GM21447 (cell line): ENCODE data around the gene CLOCK.

Source experiments
- ATAC-seq: cut with Tn5 transposase; IDR thresholded peaks from one replicate; pipeline ENCODE4 v1.9.1; 2021; ENCODE audit not compliant: unreplicated experiment

Gene CLOCK

GRCh38 chr4:55393461-55394320 is 153.0 kb downstream of the CLOCK start:
- ATAC-seq: no peak

DNA sequence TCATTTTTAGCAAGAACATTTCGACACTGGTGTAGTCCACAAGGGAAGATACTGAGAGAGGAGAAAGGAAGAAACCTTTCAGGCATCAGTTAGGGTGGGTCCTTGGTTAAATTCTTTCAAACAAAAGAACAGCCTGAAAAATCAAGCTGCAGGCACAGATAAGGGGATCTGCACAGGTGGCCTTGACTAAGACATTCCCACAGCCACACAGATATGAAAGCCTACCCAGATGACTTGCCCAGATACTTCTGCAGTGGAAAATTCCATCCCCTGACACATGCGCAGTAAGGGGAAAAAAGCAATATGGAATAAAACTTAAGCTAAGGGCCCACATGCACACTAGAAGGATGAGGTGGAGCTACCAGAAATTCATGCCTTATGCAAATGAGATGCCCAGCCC is 159.9 kb downstream of the CLOCK start:
- no peak for ATAC-seq

DNA sequence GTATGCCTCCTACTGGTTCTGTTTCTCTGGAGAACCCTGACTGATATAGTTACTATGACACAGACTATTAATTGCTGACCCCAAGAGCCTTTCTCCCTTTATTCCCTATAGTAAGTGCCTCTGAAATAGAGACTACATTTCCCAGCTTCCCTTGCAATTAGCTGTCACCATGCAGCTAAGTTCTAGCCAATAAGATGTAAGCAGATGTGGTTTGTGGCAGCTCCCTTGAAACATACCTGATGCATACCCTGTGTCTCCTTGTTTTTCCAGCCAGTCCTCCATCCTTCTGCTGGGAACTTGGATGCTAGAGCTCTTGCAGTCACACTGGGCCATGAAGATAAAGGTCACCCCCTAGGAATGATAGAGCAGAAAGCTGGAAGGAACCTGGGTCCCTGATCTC is 160.6 kb downstream of the CLOCK start:
- no peak for ATAC-seq

DNA sequence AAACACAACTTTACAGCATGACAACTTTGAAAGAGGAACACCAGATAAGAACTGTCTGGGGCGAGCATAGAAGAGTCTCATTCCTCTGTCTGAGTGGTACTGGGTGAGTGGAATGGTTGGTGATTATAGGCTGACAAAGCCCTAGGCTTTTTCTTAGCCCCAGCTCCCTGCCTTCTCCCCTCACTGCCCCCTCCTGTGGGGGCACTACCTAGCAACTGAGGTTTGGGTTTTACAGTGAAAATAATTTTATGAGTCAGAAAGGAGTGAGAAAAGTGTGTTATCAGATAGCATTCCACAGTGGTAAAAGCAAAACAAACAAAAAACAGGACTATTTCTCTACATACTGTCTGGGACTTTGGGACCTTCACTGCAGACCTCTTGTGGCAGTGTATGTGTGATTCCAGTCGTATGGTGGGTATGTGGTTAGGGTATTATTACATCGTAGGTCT is 161.5 kb downstream of the CLOCK start:
- no peak for ATAC-seq

- ATAC-seq: no peak
Measured at GRCh38 chr4:55382488-55383003, 164.2 kb downstream of the CLOCK start.

- no peak for ATAC-seq
Measured at GRCh38 chr4:55381502-55381901, 165.2 kb downstream of the CLOCK start.

GRCh38 chr4:55380576-55380975 is 166.1 kb downstream of the CLOCK start:
- no peak for ATAC-seq

DNA sequence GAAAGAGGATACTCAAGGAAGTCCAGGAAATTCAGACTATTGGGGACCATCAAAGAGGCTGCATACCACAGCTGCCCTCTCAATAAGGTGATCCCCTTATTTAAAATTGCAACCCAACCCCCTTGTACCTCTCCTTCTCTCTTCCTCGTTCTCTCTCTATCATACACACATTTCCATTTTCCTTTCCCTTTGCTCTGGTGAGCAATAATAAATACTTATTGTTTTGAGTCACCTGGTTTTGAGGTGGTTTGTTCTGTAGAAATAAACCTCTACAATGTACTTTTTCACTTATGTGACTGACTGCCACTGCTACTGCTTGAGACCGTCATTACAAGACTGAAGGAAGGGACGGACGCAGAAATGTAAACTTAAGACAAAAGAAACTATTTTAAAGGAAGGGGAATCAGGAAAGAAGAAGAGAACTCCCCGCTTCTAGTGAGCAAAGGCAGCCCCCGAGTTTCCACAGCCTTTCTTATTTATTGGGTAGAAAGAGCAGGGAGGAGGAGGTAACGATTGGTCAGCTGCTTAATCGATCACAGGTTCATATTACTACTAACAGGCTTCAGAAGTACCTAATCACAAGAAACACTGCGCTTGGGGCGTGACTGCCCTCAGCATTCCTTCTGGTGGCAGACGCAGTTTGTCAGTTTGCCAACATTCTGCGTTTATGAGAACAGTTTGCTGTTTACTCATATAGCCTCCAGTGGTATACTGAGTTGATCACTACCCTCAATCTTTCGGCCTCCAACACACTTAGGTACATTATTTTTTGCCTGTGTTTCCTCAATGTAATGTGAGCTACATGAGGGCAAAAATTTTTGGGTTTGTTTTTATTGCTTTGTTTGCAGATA is 167.9 kb downstream of the CLOCK start:
- ATAC-seq: no peak
